ENCODE data around the gene IRF8. TPM values are rescaled to one million over a fixed set of nuclear protein-coding genes. Genes with fewer than 3 reads are reported as not detected.
A peak's percentile ranks its signal among the peaks of the same experiment; 100 is the strongest.

Gene IRF8
- total RNA-seq, 1 donor from 2014 or later: 1.0 TPM

- Mint-ChIP-seq H3K27me3 (ENCODE audit: unreplicated experiment) (peaks cover 6% of the 10 kb centered on the region), H3K4me1 (ENCODE audit: low read depth, unreplicated experiment) (peaks cover 3% of the 10 kb centered on the region), H3K4me3 (ENCODE audit: unreplicated experiment) (no peak overlapping the region), H3K36me3 (ENCODE audit: unreplicated experiment) (no peaks in the 10 kb centered on the region), H3K27ac (ENCODE audit: unreplicated experiment) (no peak overlapping the region), H3K9me3 (ENCODE audit: unreplicated experiment) (no peaks in the 10 kb centered on the region)
- no peak for DNase-seq
- TF ChIP-seq CTCF (IDR thresholded peaks at IDR 0.05; ENCODE audit: partially characterized antibody, unreplicated experiment): peak; percentile 21
Observed at GRCh38 chr16:85917012-85917411, 18.1 kb downstream of the IRF8 start.

GRCh38 chr16:85917959-85918358 is 19.0 kb downstream of the IRF8 start:
- Mint-ChIP-seq H3K9me3 (ENCODE audit: unreplicated experiment) (no peaks in the 10 kb centered on the region), H3K27ac (ENCODE audit: unreplicated experiment) (no peak overlapping the region), H3K4me1 (ENCODE audit: low read depth, unreplicated experiment) (peaks cover 3% of the 10 kb centered on the region), H3K36me3 (ENCODE audit: unreplicated experiment) (no peaks in the 10 kb centered on the region), H3K27me3 (ENCODE audit: unreplicated experiment) (peaks cover 7% of the 10 kb centered on the region), H3K4me3 (ENCODE audit: unreplicated experiment) (no peak overlapping the region)
- no peak for DNase-seq
- no peak for TF ChIP-seq CTCF (IDR thresholded peaks at IDR 0.05; ENCODE audit: partially characterized antibody, unreplicated experiment)

GRCh38 chr16:85918436-85918835 is 19.5 kb downstream of the IRF8 start:
- no peaks in the 10 kb centered on the region for H3K36me3 Mint-ChIP-seq (ENCODE audit: unreplicated experiment)

GRCh38 chr16:85919271-85920267 is 20.6 kb downstream of the IRF8 start:
- DNase-seq: no peak
- H3K9me3 Mint-ChIP-seq (ENCODE audit: unreplicated experiment): no peaks in the 10 kb centered on the region
- H3K27ac Mint-ChIP-seq (ENCODE audit: unreplicated experiment): no peak overlapping the region
- no peaks in the 10 kb centered on the region for H3K36me3 Mint-ChIP-seq (ENCODE audit: unreplicated experiment)
- no peak for TF ChIP-seq CTCF (IDR thresholded peaks at IDR 0.05; ENCODE audit: partially characterized antibody, unreplicated experiment)
- peaks cover 4% of the 10 kb centered on the region for H3K27me3 Mint-ChIP-seq (ENCODE audit: unreplicated experiment)
- H3K4me1 Mint-ChIP-seq (ENCODE audit: low read depth, unreplicated experiment): peaks cover 3% of the 10 kb centered on the region
- no peak overlapping the region for H3K4me3 Mint-ChIP-seq (ENCODE audit: unreplicated experiment)

More at GRCh38 chr16:85918436-85918835, 19.5 kb downstream of the IRF8 start:
- H3K9me3 Mint-ChIP-seq (ENCODE audit: unreplicated experiment): no peaks in the 10 kb centered on the region
- no peak for TF ChIP-seq CTCF (IDR thresholded peaks at IDR 0.05; ENCODE audit: partially characterized antibody, unreplicated experiment)
- H3K27ac Mint-ChIP-seq (ENCODE audit: unreplicated experiment): no peak overlapping the region
- peaks cover 3% of the 10 kb centered on the region for H3K4me1 Mint-ChIP-seq (ENCODE audit: low read depth, unreplicated experiment)
- no peak for DNase-seq
- peaks cover 7% of the 10 kb centered on the region for H3K27me3 Mint-ChIP-seq (ENCODE audit: unreplicated experiment)
- no peak overlapping the region for H3K4me3 Mint-ChIP-seq (ENCODE audit: unreplicated experiment)

- H3K4me1 Mint-ChIP-seq (ENCODE audit: low read depth, unreplicated experiment): peaks cover 3% of the 10 kb centered on the region
- TF ChIP-seq CTCF (IDR thresholded peaks at IDR 0.05; ENCODE audit: partially characterized antibody, unreplicated experiment): no peak
- no peak overlapping the region for H3K4me3 Mint-ChIP-seq (ENCODE audit: unreplicated experiment)
- peaks cover 3% of the 10 kb centered on the region for H3K27me3 Mint-ChIP-seq (ENCODE audit: unreplicated experiment)
- H3K36me3 Mint-ChIP-seq (ENCODE audit: unreplicated experiment): no peaks in the 10 kb centered on the region
- no peaks in the 10 kb centered on the region for H3K9me3 Mint-ChIP-seq (ENCODE audit: unreplicated experiment)
- H3K27ac Mint-ChIP-seq (ENCODE audit: unreplicated experiment): no peak overlapping the region
- no peak for DNase-seq
Observed at GRCh38 chr16:85921026-85921425, 22.1 kb downstream of the IRF8 start.
